Skeletal muscle satellite cell (primary cell): Measurements from ENCODE around the gene NIPAL3.

ENCODE experiments used
- H3K27me3 ChIP-seq: 2 replicates; pipeline ENCODE4 v1.7.0; 2013; ENCODE audit warnings: low read length; ENCODE audit not compliant: control insufficient read depth, insufficient read depth
- H3K36me3 ChIP-seq: 2 replicates; pipeline ENCODE4 v1.7.0; 2013; ENCODE audit warnings: mild to moderate bottlenecking, control low read depth, low read length; ENCODE audit not compliant: insufficient read depth
- H3K4me1 ChIP-seq: 2 replicates; pipeline ENCODE4 v1.7.0; 2013; ENCODE audit warnings: low read length; ENCODE audit not compliant: control insufficient read depth, insufficient read depth
- H3K4me2 ChIP-seq: 2 replicates; pipeline ENCODE4 v1.7.0; 2013; ENCODE audit warnings: mild to moderate bottlenecking, low read length
- H3K4me3 ChIP-seq: 2 replicates; pipeline ENCODE4 v1.7.0; 2013; ENCODE audit warnings: low read length
- H3K9ac ChIP-seq: 2 replicates; pipeline ENCODE4 v1.7.0; 2013; ENCODE audit warnings: mild to moderate bottlenecking, low read depth, low read length, moderate library complexity
- H3K9me3 ChIP-seq: replicated peaks from 2 replicates; pipeline ENCODE4 v1.7.0; 2013; ENCODE audit warnings: mild to moderate bottlenecking, control low read depth, low read length

NIPAL3 gene

DNA sequence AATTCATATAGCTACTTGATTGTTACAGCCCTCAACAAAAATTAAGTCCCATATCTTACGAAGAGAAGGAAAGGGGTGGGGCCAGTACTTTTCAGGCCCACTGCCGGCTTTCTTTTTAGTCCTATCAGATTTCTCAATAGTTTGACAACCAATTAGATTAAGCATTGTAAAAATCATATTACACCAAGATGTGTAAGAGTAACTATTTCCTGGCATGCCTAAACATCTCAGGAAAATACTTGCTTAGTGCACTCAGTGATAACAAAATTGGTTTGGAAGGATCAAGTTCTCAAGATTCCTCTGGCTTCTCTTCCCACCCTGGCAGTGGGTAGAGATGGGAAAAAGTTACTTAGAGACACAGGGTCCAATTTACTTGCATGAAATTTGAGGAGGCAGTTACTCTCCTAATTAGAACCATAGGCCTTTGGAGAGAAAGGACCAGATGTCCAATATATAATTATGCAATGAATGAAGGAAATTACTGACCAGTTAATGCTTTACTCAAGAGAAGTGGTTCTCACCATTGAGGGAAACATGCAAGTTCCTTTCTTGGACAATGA lies 32.1 kb upstream of the NIPAL3 start:
- Histone ChIP-seq H3K9ac (no peak overlapping the region), H3K4me2 (no peak overlapping the region), H3K4me1 (peaks cover 21% of the 10 kb centered on the region), H3K36me3 (peaks cover 5% of the 10 kb centered on the region), H3K9me3 (no peaks in the 10 kb centered on the region), H3K27me3 (no peaks in the 10 kb centered on the region), H3K4me3 (no peak overlapping the region)

DNA sequence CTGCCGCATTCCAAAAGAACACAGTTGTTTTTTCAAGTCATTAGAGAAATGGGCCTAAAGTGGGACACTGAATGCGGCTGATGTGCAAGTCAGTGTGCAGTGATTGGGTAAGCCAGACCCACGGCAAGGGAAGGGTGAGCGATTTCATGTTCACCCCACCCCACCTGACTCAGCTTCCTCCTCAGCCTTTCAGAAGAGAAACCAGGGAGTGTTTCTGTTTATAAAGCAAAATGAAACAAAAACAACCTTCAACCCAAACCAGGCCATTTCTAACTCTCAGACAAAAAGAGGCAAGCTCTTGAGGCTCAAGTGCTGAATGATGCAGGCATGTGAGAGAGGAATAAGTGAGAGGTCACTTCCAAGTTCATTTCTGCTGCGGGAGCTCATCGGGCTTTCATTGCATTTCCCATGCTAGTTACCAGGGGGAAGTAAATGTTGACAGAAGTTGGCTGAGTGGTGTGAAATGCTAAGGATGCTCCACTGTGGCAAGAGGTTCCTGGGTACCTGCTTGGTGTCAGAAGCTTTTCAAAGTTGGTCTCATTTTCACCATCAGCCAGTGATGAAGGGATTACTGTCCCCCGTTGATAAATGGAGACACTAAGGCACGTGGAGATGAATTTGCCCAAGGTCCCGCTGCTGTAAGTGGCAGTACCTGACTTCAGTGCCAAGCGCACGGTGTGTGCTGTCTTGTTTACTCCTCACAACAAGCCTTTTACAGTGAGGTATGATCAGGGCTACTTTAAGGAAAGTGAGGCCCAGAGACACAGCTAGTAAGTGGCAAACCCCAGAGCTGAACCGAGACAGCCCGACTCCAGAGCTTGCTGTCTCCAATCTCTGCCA lies 31.1 kb upstream of the NIPAL3 start:
- no peak overlapping the region for H3K4me3 ChIP-seq

GRCh38 chr1:24385160-24385940 lies 30.3 kb upstream of the NIPAL3 start:
- Histone ChIP-seq H3K4me1 (peaks cover 13% of the 10 kb centered on the region), H3K4me3 (no peak overlapping the region), H3K9ac (no peak overlapping the region), H3K36me3 (no peaks in the 10 kb centered on the region), H3K4me2 (no peak overlapping the region), H3K27me3 (no peaks in the 10 kb centered on the region), H3K9me3 (no peaks in the 10 kb centered on the region)

More for the DNA sequence above, 31.1 kb upstream of the NIPAL3 start:
- Histone ChIP-seq H3K9me3 (no peaks in the 10 kb centered on the region), H3K4me1 (peaks cover 21% of the 10 kb centered on the region), H3K9ac (no peak overlapping the region), H3K36me3 (no peaks in the 10 kb centered on the region), H3K27me3 (no peaks in the 10 kb centered on the region), H3K4me2 (peak overlapping the region; percentile 50)

- Histone ChIP-seq H3K36me3 (no peaks in the 10 kb centered on the region), H3K9ac (no peak overlapping the region), H3K4me2 (no peak overlapping the region), H3K4me1 (peaks cover 13% of the 10 kb centered on the region), H3K4me3 (no peak overlapping the region), H3K27me3 (no peaks in the 10 kb centered on the region), H3K9me3 (no peaks in the 10 kb centered on the region)
Observed at GRCh38 chr1:24386241-24386640, 29.4 kb upstream of the NIPAL3 start.

DNA sequence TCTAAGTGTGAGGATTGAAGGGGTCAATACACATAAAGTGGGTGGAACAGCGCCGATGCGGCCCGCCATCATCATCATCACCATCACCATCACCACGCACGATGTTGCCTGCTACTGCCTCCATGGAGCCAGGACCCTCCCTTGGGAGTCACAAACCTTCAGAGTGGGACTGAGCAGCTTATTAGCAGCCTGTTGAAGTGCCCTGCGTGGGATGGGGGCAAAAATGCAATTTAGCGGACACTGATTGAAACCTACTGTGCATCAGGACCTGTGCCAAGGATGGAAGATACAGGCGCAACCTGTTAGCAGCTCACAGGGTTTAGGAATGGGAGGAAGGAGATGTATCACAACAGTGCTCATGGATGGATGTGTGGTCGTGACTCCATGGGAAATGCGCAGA lies 28.7 kb upstream of the NIPAL3 start:
- Histone ChIP-seq H3K4me1 (peaks cover 19% of the 10 kb centered on the region), H3K9me3 (no peaks in the 10 kb centered on the region), H3K9ac (no peak overlapping the region), H3K36me3 (no peaks in the 10 kb centered on the region), H3K4me3 (no peak overlapping the region), H3K27me3 (no peaks in the 10 kb centered on the region), H3K4me2 (no peak overlapping the region)

- Histone ChIP-seq H3K4me3 (no peak overlapping the region), H3K9me3 (no peaks in the 10 kb centered on the region), H3K27me3 (no peaks in the 10 kb centered on the region), H3K9ac (no peak overlapping the region), H3K4me1 (peaks cover 21% of the 10 kb centered on the region), H3K36me3 (no peaks in the 10 kb centered on the region), H3K4me2 (no peak overlapping the region)
Observed at GRCh38 chr1:24387636-24388175, 27.9 kb upstream of the NIPAL3 start.

- peaks cover 25% of the 10 kb centered on the region for H3K4me1 ChIP-seq
- no peak overlapping the region for H3K4me3 ChIP-seq
- H3K36me3 ChIP-seq = no peaks in the 10 kb centered on the region
- H3K9me3 ChIP-seq = no peaks in the 10 kb centered on the region
- no peak overlapping the region for H3K4me2 ChIP-seq
- H3K9ac ChIP-seq = no peak overlapping the region
- no peaks in the 10 kb centered on the region for H3K27me3 ChIP-seq
Observed at GRCh38 chr1:24388331-24388885, 27.2 kb upstream of the NIPAL3 start.

DNA sequence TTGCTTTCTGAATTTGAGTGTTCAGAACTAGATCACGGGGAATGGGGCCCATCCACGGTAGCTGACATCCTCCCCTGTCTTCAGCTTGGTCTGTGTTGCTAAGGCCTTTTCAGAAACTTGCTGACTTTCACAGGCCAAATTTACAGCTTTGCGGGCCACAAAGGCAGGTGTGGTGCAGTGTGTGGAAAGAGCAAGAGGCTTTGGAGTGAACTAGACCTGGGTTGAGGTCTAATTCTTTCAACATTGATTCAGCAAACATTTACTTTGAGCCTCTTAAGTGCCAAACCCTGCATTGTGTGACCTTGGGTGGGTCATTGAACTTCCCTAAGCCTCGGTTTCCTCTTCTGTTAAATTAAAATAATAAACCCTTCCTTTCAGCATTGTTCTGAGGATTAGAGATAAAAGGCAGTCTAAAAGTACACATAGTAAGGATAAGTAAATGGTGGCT lies 26.3 kb upstream of the NIPAL3 start:
- H3K9ac ChIP-seq = no peak overlapping the region
- no peak overlapping the region for H3K4me3 ChIP-seq
- no peaks in the 10 kb centered on the region for H3K36me3 ChIP-seq
- peaks cover 29% of the 10 kb centered on the region for H3K4me1 ChIP-seq
- H3K9me3 ChIP-seq = no peaks in the 10 kb centered on the region
- H3K4me2 ChIP-seq = no peak overlapping the region
- no peaks in the 10 kb centered on the region for H3K27me3 ChIP-seq

- Histone ChIP-seq H3K9ac (peak overlapping the region; percentile 60), H3K4me3 (no peak overlapping the region), H3K27me3 (no peaks in the 10 kb centered on the region), H3K4me2 (peak overlapping the region; percentile 72), H3K9me3 (no peaks in the 10 kb centered on the region), H3K36me3 (no peaks in the 10 kb centered on the region), H3K4me1 (peaks cover 23% of the 10 kb centered on the region)
Observed at GRCh38 chr1:24390924-24391782, 24.4 kb upstream of the NIPAL3 start.

GRCh38 chr1:24391882-24392603 lies 23.6 kb upstream of the NIPAL3 start:
- Histone ChIP-seq H3K4me1 (peaks cover 23% of the 10 kb centered on the region), H3K4me3 (no peak overlapping the region), H3K36me3 (no peaks in the 10 kb centered on the region), H3K27me3 (no peaks in the 10 kb centered on the region), H3K9me3 (no peaks in the 10 kb centered on the region), H3K4me2 (peak overlapping the region; percentile 72), H3K9ac (peak overlapping the region; percentile 60)
